SU-DHL-6 (cell line): ENCODE data around the gene MSH4.

Source experiments
- H2AFZ ChIP-seq: fragments of 200-600 bp; sonication (generic); 2 replicates; pipeline ENCODE4 v1.6.1; 2014; ENCODE audit warnings: low read depth, mild to moderate bottlenecking, moderate library complexity, mixed read lengths, antibody characterized with exemption, low read length; ENCODE audit not compliant: severe bottlenecking
- H3F3A ChIP-seq: fragments of 200-600 bp; shearing (Covaris generic); 2 replicates; pipeline ENCODE4 v1.6.0; 2016; ENCODE audit warnings: antibody characterized with exemption, mild to moderate bottlenecking; ENCODE audit not compliant: insufficient read depth
- H3K27ac ChIP-seq: fragments of 200-600 bp; sonication (generic); 2 replicates; pipeline ENCODE4 v1.5.1; 2016; ENCODE audit warnings: low read depth, mild to moderate bottlenecking, low read length, moderate library complexity, mixed read lengths
- H3K27me3 ChIP-seq: fragments of 200-600 bp; sonication (generic), shearing (Covaris generic); 2 replicates; pipeline ENCODE4 v1.6.0; 2014; ENCODE audit warnings: mild to moderate bottlenecking, low read length
- H3K36me3 ChIP-seq: fragments of 200-600 bp; sonication (generic); 2 replicates; pipeline ENCODE4 v1.6.1; 2014; ENCODE audit warnings: mild to moderate bottlenecking, low read length, mixed read lengths
- H3K4me2 ChIP-seq: fragments of 300-600, 200-600 bp; shearing (Covaris generic), sonication (generic); 2 replicates; pipeline ENCODE4 v1.6.0; 2014; ENCODE audit warnings: low read length, low read depth, mild to moderate bottlenecking; ENCODE audit not compliant: poor library complexity, severe bottlenecking
- H3K4me3 ChIP-seq: fragments of 200-600 bp; sonication (generic); 2 replicates; pipeline ENCODE4 v1.5.1; 2014; ENCODE audit warnings: antibody characterized with exemption, low read length, mild to moderate bottlenecking, mixed read lengths; ENCODE audit not compliant: insufficient read depth, poor library complexity, severe bottlenecking
- H3K79me2 ChIP-seq: fragments of 200-600 bp; sonication (generic); 2 replicates; pipeline ENCODE4 v1.6.1; 2014; ENCODE audit warnings: mild to moderate bottlenecking, low read length, moderate library complexity; ENCODE audit not compliant: insufficient read depth
- H3K9ac ChIP-seq: fragments of 200-600 bp; sonication (generic); 2 replicates; pipeline ENCODE4 v1.7.0; 2014; ENCODE audit warnings: mild to moderate bottlenecking, low read length
- H3K9me2 ChIP-seq: fragments of 200-600 bp; sonication (generic); replicated peaks from 2 replicates; pipeline ENCODE4 v1.6.1; 2014; ENCODE audit warnings: low read length; ENCODE audit not compliant: insufficient read depth
- H3K9me3 ChIP-seq: fragments of 200-600 bp; sonication (generic); 2 replicates; pipeline ENCODE4 v1.6.1; 2014; ENCODE audit warnings: low read length, mixed read lengths; ENCODE audit not compliant: insufficient read depth
- H4K20me1 ChIP-seq: fragments of 200-600 bp; sonication (generic); 2 replicates; pipeline ENCODE4 v1.6.1; 2014; ENCODE audit warnings: low read depth, mild to moderate bottlenecking, antibody characterized with exemption, low read length, moderate library complexity, mixed read lengths
- EZH2phosphoT487 ChIP-seq: fragments of 200-600 bp; sonication (generic), shearing (Covaris generic); conservative IDR thresholded peaks from 2 replicates; pipeline ENCODE4 v1.6.1; 2018; ENCODE audit warnings: mild to moderate bottlenecking, antibody characterized with exemption, low read length, moderate library complexity, mixed read lengths
- TF ChIP-seq, protein P1 (sequence below): fragments of 200-600 bp; sonication (generic); IDR thresholded peaks from one replicate; pipeline ENCODE4 v1.5.1; 2017; ENCODE audit warnings: antibody characterized with exemption, mild to moderate bottlenecking, low read length, moderate library complexity; ENCODE audit not compliant: insufficient read depth, poor library complexity, severe bottlenecking

Gene MSH4

DNA sequence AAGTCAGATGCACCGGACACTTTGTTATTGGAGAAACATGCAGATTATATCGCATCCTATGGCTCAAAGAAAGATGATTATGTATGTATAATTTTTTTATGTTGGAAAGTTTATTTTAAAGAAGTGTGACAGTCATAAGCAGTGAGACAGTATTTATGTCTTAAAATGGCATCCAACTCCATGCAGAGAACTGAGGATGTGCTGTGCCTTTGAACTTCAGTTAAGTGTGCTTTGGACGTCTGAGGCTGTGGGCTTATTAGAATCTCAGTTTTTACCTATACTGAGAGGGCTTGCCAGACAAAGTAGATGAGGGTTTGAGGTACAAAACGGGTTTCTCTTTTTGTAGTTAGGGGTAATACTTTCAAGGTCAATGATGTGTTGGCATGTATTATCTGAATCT, 9.2 kb upstream of the MSH4 start:
- Histone ChIP-seq H4K20me1 (peaks cover 56% of the 10 kb centered on the region), H3K79me2 (peaks cover 64% of the 10 kb centered on the region), H3K9ac (peak overlapping the region; percentile 85), H3K27ac (peak overlapping the region; percentile 96), H3K9me3 (no peaks in the 10 kb centered on the region), H3K27me3 (no peaks in the 10 kb centered on the region), H2AFZ (no peak overlapping the region), H3K9me2 (no peaks in the 10 kb centered on the region), H3K4me3 (peak overlapping the region; percentile 95), H3F3A (peaks cover 81% of the 10 kb centered on the region), H3K4me2 (peak overlapping the region; percentile 95), H3K36me3 (peaks cover 58% of the 10 kb centered on the region)
- no peak for TF ChIP-seq EZH2phosphoT487
- TF ChIP-seq, protein P1, sequence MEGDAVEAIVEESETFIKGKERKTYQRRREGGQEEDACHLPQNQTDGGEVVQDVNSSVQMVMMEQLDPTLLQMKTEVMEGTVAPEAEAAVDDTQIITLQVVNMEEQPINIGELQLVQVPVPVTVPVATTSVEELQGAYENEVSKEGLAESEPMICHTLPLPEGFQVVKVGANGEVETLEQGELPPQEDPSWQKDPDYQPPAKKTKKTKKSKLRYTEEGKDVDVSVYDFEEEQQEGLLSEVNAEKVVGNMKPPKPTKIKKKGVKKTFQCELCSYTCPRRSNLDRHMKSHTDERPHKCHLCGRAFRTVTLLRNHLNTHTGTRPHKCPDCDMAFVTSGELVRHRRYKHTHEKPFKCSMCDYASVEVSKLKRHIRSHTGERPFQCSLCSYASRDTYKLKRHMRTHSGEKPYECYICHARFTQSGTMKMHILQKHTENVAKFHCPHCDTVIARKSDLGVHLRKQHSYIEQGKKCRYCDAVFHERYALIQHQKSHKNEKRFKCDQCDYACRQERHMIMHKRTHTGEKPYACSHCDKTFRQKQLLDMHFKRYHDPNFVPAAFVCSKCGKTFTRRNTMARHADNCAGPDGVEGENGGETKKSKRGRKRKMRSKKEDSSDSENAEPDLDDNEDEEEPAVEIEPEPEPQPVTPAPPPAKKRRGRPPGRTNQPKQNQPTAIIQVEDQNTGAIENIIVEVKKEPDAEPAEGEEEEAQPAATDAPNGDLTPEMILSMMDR: no peak

DNA sequence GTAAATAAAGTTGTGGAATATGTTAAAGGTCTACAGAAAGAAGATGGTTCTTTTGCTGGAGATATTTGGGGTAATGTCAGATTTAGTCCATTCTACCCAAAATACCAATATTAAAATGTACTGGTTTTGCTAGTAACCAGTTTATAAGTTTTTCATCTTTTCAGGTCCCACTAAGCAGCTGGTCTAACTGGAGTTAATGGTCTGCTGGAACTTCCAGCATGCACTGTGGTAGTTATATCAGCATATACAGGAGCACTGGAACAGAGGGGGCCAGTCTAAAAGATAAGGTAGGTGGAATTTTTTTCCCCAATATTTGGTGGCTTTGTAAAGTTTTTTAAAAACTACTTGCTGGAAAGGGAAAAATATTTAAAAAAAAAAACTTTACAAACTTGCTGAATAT, 6.7 kb upstream of the MSH4 start:
- TF ChIP-seq EZH2phosphoT487: no peak
- TF ChIP-seq, protein P1: no peak
- Histone ChIP-seq H3K9me3 (no peaks in the 10 kb centered on the region), H2AFZ (no peak overlapping the region), H3K9me2 (no peaks in the 10 kb centered on the region), H3K36me3 (peaks cover 80% of the 10 kb centered on the region), H3F3A (peaks cover 97% of the 10 kb centered on the region), H3K4me3 (peak overlapping the region; percentile 95), H3K9ac (peak overlapping the region; percentile 85), H3K79me2 (peaks cover 68% of the 10 kb centered on the region), H4K20me1 (peaks cover 73% of the 10 kb centered on the region), H3K27ac (peak overlapping the region; percentile 96), H3K27me3 (no peaks in the 10 kb centered on the region), H3K4me2 (peak overlapping the region; percentile 95)

DNA sequence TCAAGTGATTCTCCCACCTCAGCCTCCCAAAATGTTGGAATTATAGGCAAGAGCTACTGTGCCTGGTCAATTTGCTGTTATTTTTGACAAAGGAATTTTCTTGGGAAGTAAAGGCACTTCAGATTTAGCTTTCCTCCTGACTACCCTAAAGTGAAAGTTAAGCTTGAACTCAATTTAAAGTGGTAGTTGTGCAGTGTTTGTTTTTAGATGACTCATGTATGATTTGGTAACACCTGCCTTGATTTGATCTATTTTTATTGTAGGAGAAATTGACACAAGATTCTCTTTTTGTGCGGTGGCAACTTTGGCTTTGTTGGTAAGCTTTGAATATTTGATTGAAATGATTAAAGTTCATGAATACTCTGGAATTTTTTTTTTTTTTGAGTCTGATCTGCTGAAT, 5.7 kb upstream of the MSH4 start:
- Histone ChIP-seq H3K27me3 (no peaks in the 10 kb centered on the region), H3K9me3 (no peaks in the 10 kb centered on the region), H4K20me1 (peaks cover 74% of the 10 kb centered on the region), H3K4me3 (no peak overlapping the region), H2AFZ (no peak overlapping the region), H3K9me2 (no peaks in the 10 kb centered on the region), H3F3A (peaks cover 99% of the 10 kb centered on the region), H3K36me3 (peaks cover 90% of the 10 kb centered on the region), H3K79me2 (peaks cover 68% of the 10 kb centered on the region), H3K4me2 (peak overlapping the region; percentile 95), H3K27ac (no peak overlapping the region), H3K9ac (no peak overlapping the region)
- no peak for TF ChIP-seq EZH2phosphoT487
- TF ChIP-seq, protein P1: no peak
